ENCODE measurements around the gene DLG4.

The DLG4 gene

GRCh38 chr17:7217113-7217987, 2.3 kb downstream of the DLG4 start:
- no peak overlapping the region for H3K4me3 ChIP-seq (ENCODE audit: low read depth, low read length)
- no peak for TF ChIP-seq CTCF (IDR thresholded peaks at IDR 0.05; ENCODE audit: borderline replicate concordance, insufficient read depth, low read depth, low read length)

GRCh38 chr17:7216242-7217112, 3.2 kb downstream of the DLG4 start:
- TF ChIP-seq CTCF (IDR thresholded peaks at IDR 0.05; ENCODE audit: borderline replicate concordance, insufficient read depth, low read depth, low read length): no peak
- H3K4me3 ChIP-seq (ENCODE audit: low read depth, low read length): no peak overlapping the region

GRCh38 chr17:7215652-7216180, 3.9 kb downstream of the DLG4 start:
- no peak for TF ChIP-seq CTCF (IDR thresholded peaks at IDR 0.05; ENCODE audit: borderline replicate concordance, insufficient read depth, low read depth, low read length)
- no peak overlapping the region for H3K4me3 ChIP-seq (ENCODE audit: low read depth, low read length)

- TF ChIP-seq CTCF (IDR thresholded peaks at IDR 0.05; ENCODE audit: borderline replicate concordance, insufficient read depth, low read depth, low read length): no peak
- H3K4me3 ChIP-seq (ENCODE audit: low read depth, low read length): peak overlapping the region; percentile 40
These were observed 4.4 kb downstream of the DLG4 start for GRCh38 chr17:7215136-7215638.

- TF ChIP-seq CTCF (IDR thresholded peaks at IDR 0.05; ENCODE audit: borderline replicate concordance, insufficient read depth, low read depth, low read length): peak; percentile 60
- H3K4me3 ChIP-seq (ENCODE audit: low read depth, low read length): peak overlapping the region; percentile 43
These were observed 5.1 kb downstream of the DLG4 start for GRCh38 chr17:7214300-7215135.

GRCh38 chr17:7213895-7214299, 5.7 kb downstream of the DLG4 start:
- peak overlapping the region; percentile 43 for H3K4me3 ChIP-seq (ENCODE audit: low read depth, low read length)
- peak; percentile 49 for TF ChIP-seq CTCF (IDR thresholded peaks at IDR 0.05; ENCODE audit: borderline replicate concordance, insufficient read depth, low read depth, low read length)

All from GM12875 (cell line).